Measurements from ENCODE around the gene OR10H1.
"Not testable (repeated sequence)": the region's sequence is repeated elsewhere in the genome, so short reads cannot be mapped to it uniquely, and the experiment has no call there.

The OR10H1 gene

GRCh38 chr19:15829306-15829698 lies 13.8 kb upstream of the OR10H1 start:
- no peak for DNase-seq (ENCODE audit: low read depth in 1 of 2, low spot score in 1 of 2)

- not testable (repeated sequence) for DNase-seq (ENCODE audit: low read depth in 1 of 2, low spot score in 1 of 2)
Measured at GRCh38 chr19:15828611-15829305, 13.3 kb upstream of the OR10H1 start.

GRCh38 chr19:15828121-15828610 lies 12.7 kb upstream of the OR10H1 start:
- no peak for DNase-seq (ENCODE audit: low read depth in 1 of 2, low spot score in 1 of 2)

- DNase-seq (ENCODE audit: low read depth in 1 of 2, low spot score in 1 of 2) = no peak
Measured at GRCh38 chr19:15825753-15826152, 10.3 kb upstream of the OR10H1 start.

- no peak for DNase-seq (ENCODE audit: low read depth in 1 of 2, low spot score in 1 of 2)
Measured at GRCh38 chr19:15820646-15821045, 5.2 kb upstream of the OR10H1 start.

GRCh38 chr19:15813916-15814315 lies 1.5 kb downstream of the OR10H1 start:
- DNase-seq (ENCODE audit: low read depth in 1 of 2, low spot score in 1 of 2) = no peak

GRCh38 chr19:15812060-15812722 lies 3.3 kb downstream of the OR10H1 start:
- DNase-seq (ENCODE audit: low read depth in 1 of 2, low spot score in 1 of 2) = no peak

GRCh38 chr19:15811476-15811875 lies 4.0 kb downstream of the OR10H1 start:
- no peak for DNase-seq (ENCODE audit: low read depth in 1 of 2, low spot score in 1 of 2)

- no peak for DNase-seq (ENCODE audit: low read depth in 1 of 2, low spot score in 1 of 2)
Measured at GRCh38 chr19:15810335-15810734, 5.1 kb downstream of the OR10H1 start.

- not testable (repeated sequence) for DNase-seq (ENCODE audit: low read depth in 1 of 2, low spot score in 1 of 2)
Measured at GRCh38 chr19:15794279-15794678, 21.2 kb downstream of the OR10H1 start.

GRCh38 chr19:15790096-15790495 lies 25.4 kb downstream of the OR10H1 start:
- DNase-seq (ENCODE audit: low read depth in 1 of 2, low spot score in 1 of 2) = no peak

- DNase-seq (ENCODE audit: low read depth in 1 of 2, low spot score in 1 of 2) = no peak
Measured at GRCh38 chr19:15788594-15789270, 26.7 kb downstream of the OR10H1 start.

- DNase-seq (ENCODE audit: low read depth in 1 of 2, low spot score in 1 of 2) = no peak
Measured at GRCh38 chr19:15787611-15788155, 27.8 kb downstream of the OR10H1 start, which contains the start of gene OR10H5. Gene OR10H5 (plus strand): TSS chr19:15787661. CDS start chr19:15794049, 6,388 bp downstream.

GRCh38 chr19:15782896-15783295 lies 32.6 kb downstream of the OR10H1 start:
- not testable (repeated sequence) for DNase-seq (ENCODE audit: low read depth in 1 of 2, low spot score in 1 of 2)

GRCh38 chr19:15782211-15782610 lies 33.3 kb downstream of the OR10H1 start:
- DNase-seq (ENCODE audit: low read depth in 1 of 2, low spot score in 1 of 2) = no peak

- no peak for DNase-seq (ENCODE audit: low read depth in 1 of 2, low spot score in 1 of 2)
Measured at GRCh38 chr19:15781661-15782060, 33.8 kb downstream of the OR10H1 start.

- DNase-seq (ENCODE audit: low read depth in 1 of 2, low spot score in 1 of 2) = no peak
Measured at GRCh38 chr19:15780610-15781418, 34.6 kb downstream of the OR10H1 start.

- no peak for DNase-seq (ENCODE audit: low read depth in 1 of 2, low spot score in 1 of 2)
Measured at GRCh38 chr19:15779756-15780476, 35.5 kb downstream of the OR10H1 start.

- no peak for DNase-seq (ENCODE audit: low read depth in 1 of 2, low spot score in 1 of 2)
Measured at GRCh38 chr19:15776991-15777970, 38.2 kb downstream of the OR10H1 start.

All from activated CD4-positive, alpha-beta T cell treated with anti-CD3 and anti-CD28 coated beads, Interleukin-2, amount 50 U/mL, for 24 hours (primary cell).